Renal pelvis (tissue), 4 donors: ENCODE data around the gene CACNB3. TPM values are rescaled to one million over a fixed set of nuclear protein-coding genes. Genes with fewer than 3 reads are reported as not detected.

Source experiments
- DNase-seq: peaks from one replicate; pipeline ENCODE4 v3.0.0-alpha.2; 2013
- polyA plus RNA-seq, 3 donors: library from polyadenylated mRNA; unstranded; fragments of 120-200 nt; gene quantifications; one replicate each; pipeline ENCODE4 v1.2.1, GENCODE V29; 2013; ENCODE audit not compliant: insufficient read length in 3 of 3

CACNB3 gene
- polyA plus RNA-seq, 3 donors = 53.1 to 62.3 (median 56.2) TPM

GRCh38 chr12:48786591-48787544, 31.4 kb upstream of the CACNB3 start:
- DNase-seq = no peak

GRCh38 chr12:48787791-48788523, 30.3 kb upstream of the CACNB3 start:
- no peak for DNase-seq

GRCh38 chr12:48788524-48788853, 29.8 kb upstream of the CACNB3 start:
- no peak for DNase-seq

- DNase-seq = peak; percentile 86
Measured at GRCh38 chr12:48788854-48789775, 29.2 kb upstream of the CACNB3 start, which contains the start of gene ADCY6. Gene ADCY6, minus strand, starts transcription at chr12:48789089. Its CDS starts 5,655 bp downstream, at chr12:48783434.

- DNase-seq = no peak
Measured at GRCh38 chr12:48789858-48790326, 28.4 kb upstream of the CACNB3 start.

- DNase-seq = no peak
Measured at GRCh38 chr12:48793696-48794095, 24.6 kb upstream of the CACNB3 start.

- DNase-seq = peak; percentile 69
Measured at GRCh38 chr12:48794870-48795269, 23.4 kb upstream of the CACNB3 start.

GRCh38 chr12:48795550-48796455, 22.5 kb upstream of the CACNB3 start:
- peak; percentile 82 for DNase-seq

- no peak for DNase-seq
Measured at GRCh38 chr12:48796976-48797375, 21.3 kb upstream of the CACNB3 start.

GRCh38 chr12:48800457-48800856, 17.8 kb upstream of the CACNB3 start:
- no peak for DNase-seq

- DNase-seq = no peak
Measured at GRCh38 chr12:48800971-48801370, 17.3 kb upstream of the CACNB3 start.

- no peak for DNase-seq
Measured at GRCh38 chr12:48803675-48804074, 14.6 kb upstream of the CACNB3 start.

GRCh38 chr12:48807981-48808380, 10.3 kb upstream of the CACNB3 start:
- no peak for DNase-seq

GRCh38 chr12:48810903-48811431, 7.3 kb upstream of the CACNB3 start:
- DNase-seq = peak; percentile 70

GRCh38 chr12:48811437-48812090, 6.7 kb upstream of the CACNB3 start:
- no peak for DNase-seq

GRCh38 chr12:48812389-48812788, 5.9 kb upstream of the CACNB3 start:
- DNase-seq = no peak

GRCh38 chr12:48813465-48814261, 4.6 kb upstream of the CACNB3 start:
- peak; percentile 69 for DNase-seq

- DNase-seq = peak; percentile 68
Measured at GRCh38 chr12:48814262-48815125, 3.8 kb upstream of the CACNB3 start.
